Endothelial cell (in vitro differentiated cells): ENCODE data around the gene BLMH. TPM values are rescaled to one million over a fixed set of nuclear protein-coding genes. Genes with fewer than 3 reads are reported as not detected.
A peak's percentile ranks its signal among the peaks of the same experiment; 100 is the strongest.

Source experiments
- DNase-seq: peaks from one replicate; pipeline ENCODE4 v3.0.0; 2021; ENCODE audit warnings: low spot score
- H3K27ac Mint-ChIP-seq: one replicate; pipeline ENCODE4 v1.8.0; 2021; ENCODE audit warnings: mixed read lengths, inconsistent platforms; ENCODE audit not compliant: unreplicated experiment
- H3K27me3 Mint-ChIP-seq: one replicate; pipeline ENCODE4 v1.8.0; 2021; ENCODE audit warnings: mild to moderate bottlenecking, moderate library complexity, mixed read lengths, inconsistent platforms; ENCODE audit not compliant: unreplicated experiment
- H3K36me3 Mint-ChIP-seq: one replicate; pipeline ENCODE4 v1.8.0; 2021; ENCODE audit warnings: mild to moderate bottlenecking, low read depth, mixed read lengths, inconsistent platforms; ENCODE audit not compliant: unreplicated experiment
- H3K4me1 Mint-ChIP-seq: one replicate; pipeline ENCODE4 v1.8.0; 2021; ENCODE audit warnings: mild to moderate bottlenecking, mixed read lengths, inconsistent platforms; ENCODE audit not compliant: unreplicated experiment
- H3K4me3 Mint-ChIP-seq: one replicate; pipeline ENCODE4 v1.8.0; 2021; ENCODE audit warnings: mild to moderate bottlenecking, mixed read lengths, inconsistent platforms; ENCODE audit not compliant: unreplicated experiment
- H3K9me3 Mint-ChIP-seq: one replicate; pipeline ENCODE4 v1.8.0; 2021; ENCODE audit warnings: mixed read lengths, inconsistent platforms; ENCODE audit not compliant: unreplicated experiment
- CTCF ChIP-seq: fragments of 200-600 bp; sonication (generic); IDR thresholded peaks from one replicate; pipeline ENCODE4 v1.5.0; 2021; ENCODE audit warnings: antibody characterized with exemption; ENCODE audit not compliant: unreplicated experiment
- total RNA-seq: library from RNA; stranded (reverse); fragmentation: NEBNext Ultra II Directional; extraction: Animal tissue kit (Norgen Biotek cat#: 25700); gene quantifications from one replicate; pipeline ENCODE4 v1.2.1, GENCODE V29; 2021; ENCODE audit not compliant: unreplicated experiment

BLMH gene
- total RNA-seq, 1 donor from 2014 or later = 150 TPM

DNA sequence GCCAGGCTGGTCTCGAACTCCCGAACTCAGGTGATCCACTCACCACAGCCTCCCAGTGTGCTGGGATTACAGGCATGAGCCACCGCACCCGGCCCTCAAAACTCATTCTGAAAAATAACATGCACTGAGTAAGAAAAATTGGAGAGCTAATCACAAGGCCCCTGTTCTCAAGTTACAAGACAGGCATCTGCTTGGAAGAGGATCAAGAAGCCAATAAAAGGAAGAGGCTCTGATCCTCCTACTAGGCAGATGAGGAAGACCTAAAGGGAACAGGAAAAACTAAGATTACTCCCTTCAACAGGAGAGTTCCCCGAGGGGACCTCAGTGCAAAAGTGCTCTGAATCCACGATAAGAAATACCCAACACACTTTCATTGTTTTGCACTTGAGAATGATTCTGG, 18.4 kb downstream of the BLMH start:
- no peak for DNase-seq
- no peaks in the 10 kb centered on the region for H3K27me3 Mint-ChIP-seq
- H3K4me1 Mint-ChIP-seq = peaks cover 5% of the 10 kb centered on the region
- no peaks in the 10 kb centered on the region for H3K9me3 Mint-ChIP-seq
- no peak overlapping the region for H3K4me3 Mint-ChIP-seq
- TF ChIP-seq CTCF = no peak
- peak overlapping the region; percentile 42 for H3K27ac Mint-ChIP-seq
- peaks cover 28% of the 10 kb centered on the region for H3K36me3 Mint-ChIP-seq

GRCh38 chr17:30271102-30271501, 20.6 kb downstream of the BLMH start:
- Mint-ChIP-seq H3K27ac (no peak overlapping the region), H3K4me1 (peaks cover 5% of the 10 kb centered on the region), H3K4me3 (no peak overlapping the region), H3K9me3 (no peaks in the 10 kb centered on the region), H3K36me3 (peaks cover 29% of the 10 kb centered on the region), H3K27me3 (no peaks in the 10 kb centered on the region)
- no peak for TF ChIP-seq CTCF
- DNase-seq = no peak

GRCh38 chr17:30267625-30268024, 24.1 kb downstream of the BLMH start:
- no peaks in the 10 kb centered on the region for H3K27me3 Mint-ChIP-seq
- no peak overlapping the region for H3K4me3 Mint-ChIP-seq
- H3K9me3 Mint-ChIP-seq = no peaks in the 10 kb centered on the region
- H3K36me3 Mint-ChIP-seq = peaks cover 16% of the 10 kb centered on the region
- no peak for DNase-seq
- no peaks in the 10 kb centered on the region for H3K4me1 Mint-ChIP-seq
- H3K27ac Mint-ChIP-seq = no peak overlapping the region
- no peak for TF ChIP-seq CTCF

DNA sequence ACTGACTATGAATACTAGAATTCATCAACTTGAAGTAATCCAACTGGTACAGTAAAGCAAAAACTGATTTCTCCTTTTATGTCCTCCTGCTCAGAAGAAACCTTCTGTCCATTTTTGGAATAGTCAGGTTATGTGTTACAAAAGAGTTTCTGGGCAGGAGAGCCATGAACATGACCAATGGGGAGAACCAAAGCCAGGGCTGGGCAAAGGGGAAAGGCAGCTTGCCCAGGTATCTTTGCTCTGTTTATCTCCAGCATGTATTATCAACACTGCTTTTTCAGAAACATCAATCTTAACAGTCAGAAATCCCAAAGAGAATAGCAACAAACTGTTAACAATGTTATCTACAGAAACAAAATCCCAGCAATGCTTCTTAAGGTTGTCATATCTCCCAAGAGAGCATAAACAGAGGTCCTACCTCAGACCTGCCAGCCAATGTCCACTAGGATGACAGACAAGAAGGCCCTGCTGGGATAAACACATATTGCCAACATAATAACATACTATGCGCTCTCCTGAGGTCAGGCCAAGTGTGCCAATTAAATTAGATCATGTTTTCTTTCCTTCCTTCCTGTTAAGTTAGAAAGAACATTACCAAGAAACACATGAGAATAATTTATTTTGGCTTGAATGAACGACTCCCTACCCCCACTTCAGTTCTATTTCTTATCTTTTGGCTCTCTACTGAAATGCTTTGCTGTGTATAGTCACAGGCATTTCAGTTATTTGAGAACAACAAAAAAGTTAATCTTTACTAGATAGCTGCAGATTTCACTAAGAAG, 28.0 kb downstream of the BLMH start:
- Mint-ChIP-seq H3K4me1 (no peaks in the 10 kb centered on the region), H3K36me3 (peaks cover 26% of the 10 kb centered on the region), H3K27ac (no peak overlapping the region), H3K4me3 (no peak overlapping the region), H3K27me3 (no peaks in the 10 kb centered on the region), H3K9me3 (no peaks in the 10 kb centered on the region)
- no peak for DNase-seq
- TF ChIP-seq CTCF = no peak

GRCh38 chr17:30256756-30257506, 34.8 kb downstream of the BLMH start:
- Mint-ChIP-seq H3K4me3 (no peak overlapping the region), H3K36me3 (peaks cover 27% of the 10 kb centered on the region), H3K9me3 (no peaks in the 10 kb centered on the region), H3K4me1 (peaks cover 11% of the 10 kb centered on the region), H3K27me3 (no peaks in the 10 kb centered on the region), H3K27ac (no peak overlapping the region)
- DNase-seq = no peak
- no peak for TF ChIP-seq CTCF
